ENCODE measurements around the gene SMYD2.

Gene SMYD2

DNA sequence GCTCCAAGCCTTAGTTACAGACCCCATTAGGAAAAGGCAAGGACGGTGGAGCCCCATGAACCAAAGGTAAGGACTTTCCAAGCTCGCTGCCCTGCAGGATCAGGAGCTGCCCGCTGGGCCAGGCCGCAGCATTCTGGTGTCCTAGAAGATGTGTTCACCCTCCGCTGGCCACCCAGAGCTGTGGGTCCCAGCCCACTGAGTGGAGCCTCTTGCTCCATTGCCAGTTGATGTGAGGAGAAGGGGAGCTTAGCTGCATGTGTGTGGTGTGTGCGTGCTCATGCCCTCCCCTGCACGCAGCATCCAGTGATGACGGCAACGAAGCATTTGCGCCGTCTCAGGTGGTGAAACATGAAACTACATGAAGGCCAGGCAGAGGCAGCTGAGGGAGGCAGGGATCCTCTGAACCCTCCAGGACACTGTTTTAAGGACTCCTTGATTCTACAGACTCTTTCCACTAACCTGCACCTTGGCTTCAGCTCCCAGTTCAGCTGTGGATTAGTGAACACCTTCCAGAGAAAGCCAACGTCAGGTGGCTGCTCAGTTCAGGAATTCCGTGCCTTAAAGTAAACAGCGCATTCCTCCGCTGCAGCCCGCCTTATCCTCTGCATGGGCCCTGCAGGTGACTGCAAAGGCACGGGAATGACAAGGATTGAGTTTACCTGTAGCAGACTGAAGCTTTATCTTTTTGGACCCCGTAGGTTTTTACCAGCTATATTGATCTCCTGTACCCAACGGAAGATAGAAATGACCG lies 48.7 kb downstream of the SMYD2 start:
- no peak for DNase-seq (ENCODE audit: low spot score)
- WGBS, 2 donors (ENCODE audit: extremely low coverage in 2 of 2, insufficient read length in 2 of 2, insufficient replicate concordance in 1 of 2): no CpG with 5 or more reads among the region's 20 CpGs

DNA sequence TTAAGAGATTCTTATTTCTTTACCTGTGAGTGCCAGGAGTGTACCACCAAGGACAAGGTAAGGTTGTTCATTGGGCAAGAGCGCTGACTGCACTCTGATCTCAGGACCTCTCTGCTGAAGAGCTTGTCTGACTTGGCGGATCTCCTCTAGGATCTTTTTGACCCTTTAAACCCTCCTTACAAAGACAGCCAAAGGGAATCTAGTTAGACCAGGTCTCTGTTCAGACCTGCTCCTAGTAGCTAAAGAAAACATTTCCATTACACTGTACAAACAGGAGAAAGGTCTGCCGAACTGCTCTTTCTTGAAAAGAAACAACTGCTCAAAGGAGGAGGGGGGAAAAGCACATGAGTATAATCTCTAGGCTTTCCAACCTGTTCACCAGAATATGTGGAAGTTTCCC lies 49.3 kb downstream of the SMYD2 start:
- Histone ChIP-seq H3K79me1 (ENCODE audit: low read depth, low read length) (no peaks in the 10 kb centered on the region), H2AFZ (ENCODE audit: low read length) (no peak overlapping the region), H3K4me2 (ENCODE audit: insufficient read depth, low read length, poor library complexity, severe bottlenecking) (no peak overlapping the region), H3K4ac (ENCODE audit: low read length) (no peak overlapping the region), H3K9ac (ENCODE audit: low read depth, low read length, poor library complexity) (no peak overlapping the region), H2BK15ac (ENCODE audit: low read length) (no peak overlapping the region), H3K18ac (ENCODE audit: low read length) (no peak overlapping the region), H2BK5ac (ENCODE audit: low read length) (no peak overlapping the region), H4K8ac (ENCODE audit: low read depth, low read length) (no peak overlapping the region), H3K14ac (ENCODE audit: low read length) (no peak overlapping the region), H2BK120ac (ENCODE audit: low read depth, low read length) (no peak overlapping the region), H3K23ac (ENCODE audit: low read depth, low read length, poor library complexity) (no peak overlapping the region), H2AK5ac (ENCODE audit: low read depth, low read length) (no peak overlapping the region), H3K4me3 (ENCODE audit: low read length in 2 of 2) (no peak overlapping the region), H2BK12ac (ENCODE audit: low read length) (no peak overlapping the region), H3K27ac (replicated peaks; ENCODE audit: low read length) (no peak overlapping the region), H3K4me1 (ENCODE audit: control insufficient read depth in 2 of 2, insufficient read depth in 1 of 2, low read depth in 1 of 2, low read length in 2 of 2) (peaks cover 0 to 5% of the 10 kb centered on the region in 2 donors), H3K27me3 (ENCODE audit: control insufficient read depth in 3 of 3, insufficient read depth in 3 of 3, low read depth in 1 of 3, low read length in 3 of 3) (no peaks in the 10 kb centered on the region), H3K36me3 (replicated peaks in 1 of 2; ENCODE audit: control insufficient read depth in 2 of 2, insufficient read depth in 2 of 2, low read length in 2 of 2) (peaks cover 0 to 45% of the 10 kb centered on the region in 2 donors), H4K91ac (ENCODE audit: low read depth, low read length, poor library complexity) (no peak overlapping the region), H3K9me3 (replicated peaks in 1 of 2; ENCODE audit: control insufficient read depth in 2 of 2, insufficient read depth in 1 of 2, low read depth in 1 of 2, low read length in 2 of 2) (no peaks in the 10 kb centered on the region)
- no peak for DNase-seq (ENCODE audit: low spot score)
- no CpG with 5 or more reads among the region's 3 CpGs for WGBS, 2 donors (ENCODE audit: extremely low coverage in 2 of 2, insufficient read length in 2 of 2, insufficient replicate concordance in 1 of 2)

More for the DNA sequence above, 48.7 kb downstream of the SMYD2 start:
- no peak overlapping the region for H2BK12ac ChIP-seq (ENCODE audit: low read length)
- H3K27me3 ChIP-seq (ENCODE audit: control insufficient read depth in 3 of 3, insufficient read depth in 3 of 3, low read depth in 1 of 3, low read length in 3 of 3): no peaks in the 10 kb centered on the region
- H3K9ac ChIP-seq (ENCODE audit: low read depth, low read length, poor library complexity): peak overlapping the region; percentile 72
- no peaks in the 10 kb centered on the region for H3K79me1 ChIP-seq (ENCODE audit: low read depth, low read length)
- peak overlapping the region; percentile 88 for H4K8ac ChIP-seq (ENCODE audit: low read depth, low read length)
- peak overlapping the region in 1 of 2 donors; percentile 51 for H3K4me3 ChIP-seq (ENCODE audit: low read length in 2 of 2)
- no peak overlapping the region for H3K18ac ChIP-seq (ENCODE audit: low read length)
- H2BK15ac ChIP-seq (ENCODE audit: low read length): peak overlapping the region; percentile 54
- no peak overlapping the region for H2BK120ac ChIP-seq (ENCODE audit: low read depth, low read length)
- peaks cover 0 to 45% of the 10 kb centered on the region in 2 donors for H3K36me3 ChIP-seq (replicated peaks in 1 of 2; ENCODE audit: control insufficient read depth in 2 of 2, insufficient read depth in 2 of 2, low read length in 2 of 2)
- H3K23ac ChIP-seq (ENCODE audit: low read depth, low read length, poor library complexity): no peak overlapping the region
- H3K4me1 ChIP-seq (ENCODE audit: control insufficient read depth in 2 of 2, insufficient read depth in 1 of 2, low read depth in 1 of 2, low read length in 2 of 2): peaks cover 0 to 5% of the 10 kb centered on the region in 2 donors
- no peak overlapping the region for H2AFZ ChIP-seq (ENCODE audit: low read length)
- no peak overlapping the region for H3K4me2 ChIP-seq (ENCODE audit: insufficient read depth, low read length, poor library complexity, severe bottlenecking)
- H4K91ac ChIP-seq (ENCODE audit: low read depth, low read length, poor library complexity): no peak overlapping the region
- no peaks in the 10 kb centered on the region for H3K9me3 ChIP-seq (replicated peaks in 1 of 2; ENCODE audit: control insufficient read depth in 2 of 2, insufficient read depth in 1 of 2, low read depth in 1 of 2, low read length in 2 of 2)
- H2BK5ac ChIP-seq (ENCODE audit: low read length): no peak overlapping the region
- H3K14ac ChIP-seq (ENCODE audit: low read length): peak overlapping the region; percentile 58
- no peak overlapping the region for H3K27ac ChIP-seq (replicated peaks; ENCODE audit: low read length)
- H3K4ac ChIP-seq (ENCODE audit: low read length): no peak overlapping the region
- no peak overlapping the region for H2AK5ac ChIP-seq (ENCODE audit: low read depth, low read length)

DNA sequence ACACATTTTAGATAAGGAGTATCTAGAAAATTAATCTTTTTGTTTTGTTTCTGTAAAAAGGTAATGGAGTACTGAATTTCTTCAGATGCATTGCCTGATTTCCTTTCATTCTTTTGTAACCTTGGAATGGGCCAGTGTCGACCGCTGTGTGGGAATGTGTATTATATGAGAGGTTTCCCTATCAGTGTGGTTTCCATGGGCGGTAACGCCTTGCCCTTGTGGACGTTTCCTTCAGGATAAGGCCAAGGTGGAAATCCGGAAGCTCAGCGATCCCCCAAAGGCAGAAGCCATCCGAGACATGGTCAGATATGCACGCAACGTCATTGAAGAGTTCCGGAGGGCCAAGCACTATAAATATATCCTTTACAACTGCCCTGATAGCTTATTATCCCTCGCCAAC lies 49.8 kb downstream of the SMYD2 start:
- H4K8ac ChIP-seq (ENCODE audit: low read depth, low read length): no peak overlapping the region
- no peak overlapping the region for H3K14ac ChIP-seq (ENCODE audit: low read length)
- no peak overlapping the region for H2AK5ac ChIP-seq (ENCODE audit: low read depth, low read length)
- no peaks in the 10 kb centered on the region for H3K9me3 ChIP-seq (replicated peaks in 1 of 2; ENCODE audit: control insufficient read depth in 2 of 2, insufficient read depth in 1 of 2, low read depth in 1 of 2, low read length in 2 of 2)
- no peak overlapping the region for H3K27ac ChIP-seq (replicated peaks; ENCODE audit: low read length)
- no peak overlapping the region for H2BK5ac ChIP-seq (ENCODE audit: low read length)
- peaks cover 0 to 5% of the 10 kb centered on the region in 2 donors for H3K4me1 ChIP-seq (ENCODE audit: control insufficient read depth in 2 of 2, insufficient read depth in 1 of 2, low read depth in 1 of 2, low read length in 2 of 2)
- H3K18ac ChIP-seq (ENCODE audit: low read length): no peak overlapping the region
- no peak overlapping the region for H4K91ac ChIP-seq (ENCODE audit: low read depth, low read length, poor library complexity)
- no peak overlapping the region for H3K4me3 ChIP-seq (ENCODE audit: low read length in 2 of 2)
- H3K23ac ChIP-seq (ENCODE audit: low read depth, low read length, poor library complexity): no peak overlapping the region
- peaks cover 0 to 47% of the 10 kb centered on the region in 2 donors for H3K36me3 ChIP-seq (replicated peaks in 1 of 2; ENCODE audit: control insufficient read depth in 2 of 2, insufficient read depth in 2 of 2, low read length in 2 of 2)
- H3K79me1 ChIP-seq (ENCODE audit: low read depth, low read length): no peaks in the 10 kb centered on the region
- no peaks in the 10 kb centered on the region for H3K27me3 ChIP-seq (ENCODE audit: control insufficient read depth in 3 of 3, insufficient read depth in 3 of 3, low read depth in 1 of 3, low read length in 3 of 3)
- WGBS, 2 donors (ENCODE audit: extremely low coverage in 2 of 2, insufficient read length in 2 of 2, insufficient replicate concordance in 1 of 2): no CpG with 5 or more reads among the region's 12 CpGs
- no peak for DNase-seq (ENCODE audit: low spot score)
- H2AFZ ChIP-seq (ENCODE audit: low read length): no peak overlapping the region
- H3K4me2 ChIP-seq (ENCODE audit: insufficient read depth, low read length, poor library complexity, severe bottlenecking): no peak overlapping the region
- H3K4ac ChIP-seq (ENCODE audit: low read length): no peak overlapping the region
- no peak overlapping the region for H2BK120ac ChIP-seq (ENCODE audit: low read depth, low read length)
- H2BK12ac ChIP-seq (ENCODE audit: low read length): no peak overlapping the region
- no peak overlapping the region for H3K9ac ChIP-seq (ENCODE audit: low read depth, low read length, poor library complexity)
- H2BK15ac ChIP-seq (ENCODE audit: low read length): no peak overlapping the region

DNA sequence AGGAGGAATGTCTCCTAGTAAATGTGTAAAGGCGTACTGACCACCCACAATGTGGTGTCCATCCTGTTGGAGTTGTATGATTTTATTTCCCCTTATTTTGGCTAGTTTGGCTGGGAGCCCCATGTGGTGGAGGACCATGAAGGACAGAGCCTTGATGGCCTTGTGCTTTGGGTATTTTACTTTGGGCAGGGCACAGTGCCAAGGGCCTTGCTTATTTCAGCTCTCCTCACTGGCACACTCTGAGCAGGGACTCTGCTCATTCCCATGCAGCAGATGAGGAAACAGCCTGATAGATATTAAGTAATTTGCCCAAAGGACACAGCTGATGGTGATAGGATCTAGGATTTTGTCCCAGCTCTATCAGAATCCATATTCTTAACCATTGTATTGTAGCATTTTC lies 50.2 kb downstream of the SMYD2 start:
- H3K18ac ChIP-seq (ENCODE audit: low read length): no peak overlapping the region
- H3K14ac ChIP-seq (ENCODE audit: low read length): no peak overlapping the region
- no peak overlapping the region for H2BK12ac ChIP-seq (ENCODE audit: low read length)
- DNase-seq (ENCODE audit: low spot score): no peak
- H2BK120ac ChIP-seq (ENCODE audit: low read depth, low read length): no peak overlapping the region
- H3K4me3 ChIP-seq (ENCODE audit: low read length in 2 of 2): no peak overlapping the region
- H3K9me3 ChIP-seq (replicated peaks in 1 of 2; ENCODE audit: control insufficient read depth in 2 of 2, insufficient read depth in 1 of 2, low read depth in 1 of 2, low read length in 2 of 2): no peaks in the 10 kb centered on the region
- no peak overlapping the region for H3K4me2 ChIP-seq (ENCODE audit: insufficient read depth, low read length, poor library complexity, severe bottlenecking)
- no peak overlapping the region for H3K9ac ChIP-seq (ENCODE audit: low read depth, low read length, poor library complexity)
- no peak overlapping the region for H4K8ac ChIP-seq (ENCODE audit: low read depth, low read length)
- H3K27ac ChIP-seq (replicated peaks; ENCODE audit: low read length): no peak overlapping the region
- no peak overlapping the region for H2BK15ac ChIP-seq (ENCODE audit: low read length)
- no peak overlapping the region for H2AK5ac ChIP-seq (ENCODE audit: low read depth, low read length)
- H2AFZ ChIP-seq (ENCODE audit: low read length): no peak overlapping the region
- H3K79me1 ChIP-seq (ENCODE audit: low read depth, low read length): no peaks in the 10 kb centered on the region
- no peak overlapping the region for H4K91ac ChIP-seq (ENCODE audit: low read depth, low read length, poor library complexity)
- peaks cover 0 to 5% of the 10 kb centered on the region in 2 donors for H3K4me1 ChIP-seq (ENCODE audit: control insufficient read depth in 2 of 2, insufficient read depth in 1 of 2, low read depth in 1 of 2, low read length in 2 of 2)
- no peak overlapping the region for H2BK5ac ChIP-seq (ENCODE audit: low read length)
- WGBS, 2 donors (ENCODE audit: extremely low coverage in 2 of 2, insufficient read length in 2 of 2, insufficient replicate concordance in 1 of 2): no CpG with 5 or more reads among the region's 1 CpG
- peaks cover 0 to 47% of the 10 kb centered on the region in 2 donors for H3K36me3 ChIP-seq (replicated peaks in 1 of 2; ENCODE audit: control insufficient read depth in 2 of 2, insufficient read depth in 2 of 2, low read length in 2 of 2)
- no peaks in the 10 kb centered on the region for H3K27me3 ChIP-seq (ENCODE audit: control insufficient read depth in 3 of 3, insufficient read depth in 3 of 3, low read depth in 1 of 3, low read length in 3 of 3)
- H3K4ac ChIP-seq (ENCODE audit: low read length): no peak overlapping the region
- H3K23ac ChIP-seq (ENCODE audit: low read depth, low read length, poor library complexity): no peak overlapping the region
